Measurements from ENCODE around the gene RIPOR1. TPM values are rescaled to one million over a fixed set of nuclear protein-coding genes. Genes with fewer than 3 reads are reported as not detected.
A peak's percentile ranks its signal among the peaks of the same experiment; 100 is the strongest.

RIPOR1 gene
- total RNA-seq, 1 experiment from 2014 or later, result 14.8 TPM

GRCh38 chr16:67526149-67526791 is 2.4 kb upstream of the RIPOR1 start:
- Histone ChIP-seq H3K27me3 (ENCODE audit: low read length) (no peaks in the 10 kb centered on the region), H3K79me2 (ENCODE audit: low read length) (peaks cover 23% of the 10 kb centered on the region), H3K27ac (ENCODE audit: low read length) (no peak overlapping the region), H3K4me3 (ENCODE audit: low read length) (no peak overlapping the region), H4K20me1 (ENCODE audit: low read length) (peaks cover 4% of the 10 kb centered on the region; the same call in 1 of the 2 replicates), H3K36me3 (ENCODE audit: low read depth, low read length) (no peaks in the 10 kb centered on the region), H3F3A (ENCODE audit: low read length, unreplicated experiment) (no peaks in the 10 kb centered on the region), H2AFZ (ENCODE audit: low read length) (no peak overlapping the region), H3K9me2 (replicated peaks; ENCODE audit: low read length) (no peaks in the 10 kb centered on the region), H3K4me2 (ENCODE audit: low read length) (no peak overlapping the region), H3K9ac (ENCODE audit: low read length) (no peak overlapping the region), H3K9me3 (ENCODE audit: low read length) (no peaks in the 10 kb centered on the region), H3K4me1 (ENCODE audit: insufficient read depth, low read length) (no peaks in the 10 kb centered on the region; the same call in 1 of the 2 replicates)
- CTCF ChIA-PET, result no interaction called here
- no TSS peak for BruUV-seq (replicated peaks)
- no peak for ATAC-seq
- intact Hi-C loops (cut with micrococcal nuclease), result no loop called here
- TF ChIP-seq EZH2phosphoT487 (IDR thresholded peaks at IDR 0.05; ENCODE audit: borderline replicate concordance, low read length), result no peak
- no peak for TF ChIP-seq EZH2 (IDR thresholded peaks at IDR 0.05; ENCODE audit: low read length, unreplicated experiment)
- no peak for DNase-seq
- POLR2A ChIA-PET (ENCODE audit: unreplicated experiment), result no interaction called here

GRCh38 chr16:67528870-67529581 is 397 bp downstream of the RIPOR1 start:
- Histone ChIP-seq H3K4me2 (ENCODE audit: low read length) (peak overlapping the region; percentile 96), H3K9me2 (replicated peaks; ENCODE audit: low read length) (no peaks in the 10 kb centered on the region), H3K27me3 (ENCODE audit: low read length) (no peaks in the 10 kb centered on the region), H3F3A (ENCODE audit: low read length, unreplicated experiment) (no peaks in the 10 kb centered on the region), H2AFZ (ENCODE audit: low read length) (peak overlapping the region; percentile 71), H4K20me1 (ENCODE audit: low read length) (peaks cover 6% of the 10 kb centered on the region; the same call in 1 of the 2 replicates), H3K36me3 (ENCODE audit: low read depth, low read length) (no peaks in the 10 kb centered on the region), H3K4me3 (ENCODE audit: low read length) (peak overlapping the region; percentile 80), H3K4me1 (ENCODE audit: insufficient read depth, low read length) (no peaks in the 10 kb centered on the region; the same call in 1 of the 2 replicates), H3K27ac (ENCODE audit: low read length) (peak overlapping the region; percentile 3), H3K9me3 (ENCODE audit: low read length) (no peaks in the 10 kb centered on the region), H3K9ac (ENCODE audit: low read length) (peak overlapping the region; percentile 84), H3K79me2 (ENCODE audit: low read length) (peaks cover 42% of the 10 kb centered on the region)
- ATAC-seq (peak; percentile 47), DNase-seq (peak; percentile 33)
- CTCF ChIA-PET, result interaction anchor here (1.4 kb wide), 1 partner anchor 8 kb away, joined by 3 read pairs; no protein-coding TSS in a partner anchor
- POLR2A ChIA-PET (ENCODE audit: unreplicated experiment), result no interaction called here
- intact Hi-C loops (cut with micrococcal nuclease), result no loop called here
- BruUV-seq (replicated peaks), result no TSS peak
- TF ChIP-seq EZH2phosphoT487 (IDR thresholded peaks at IDR 0.05; ENCODE audit: borderline replicate concordance, low read length) (no peak), EZH2 (IDR thresholded peaks at IDR 0.05; ENCODE audit: low read length, unreplicated experiment) (no peak), CTCF (conservative IDR thresholded peaks at IDR 0.05; ENCODE audit: low read depth, low read length) (no peak)

GRCh38 chr16:67529582-67530012 is 968 bp downstream of the RIPOR1 start:
- H3F3A ChIP-seq (ENCODE audit: low read length, unreplicated experiment), result no peaks in the 10 kb centered on the region
- peak overlapping the region; percentile 80 for H3K4me3 ChIP-seq (ENCODE audit: low read length)
- H2AFZ ChIP-seq (ENCODE audit: low read length), result peak overlapping the region; percentile 71
- ATAC-seq (peak; percentile 32), DNase-seq (no peak)
- H3K9me2 ChIP-seq (replicated peaks; ENCODE audit: low read length), result no peaks in the 10 kb centered on the region
- no peaks in the 10 kb centered on the region for H3K27me3 ChIP-seq (ENCODE audit: low read length)
- BruUV-seq (replicated peaks), result TSS peak; percentile 90
- H3K36me3 ChIP-seq (ENCODE audit: low read depth, low read length), result no peaks in the 10 kb centered on the region
- ChIA-PET POLR2A (ENCODE audit: unreplicated experiment) (no interaction called here), CTCF (interaction anchor here (1.4 kb wide), 1 partner anchor 8 kb away, joined by 3 read pairs; no protein-coding TSS in a partner anchor)
- TF ChIP-seq CTCF (conservative IDR thresholded peaks at IDR 0.05; ENCODE audit: low read depth, low read length) (no peak), EZH2 (IDR thresholded peaks at IDR 0.05; ENCODE audit: low read length, unreplicated experiment) (no peak), EZH2phosphoT487 (IDR thresholded peaks at IDR 0.05; ENCODE audit: borderline replicate concordance, low read length) (no peak)
- H4K20me1 ChIP-seq (ENCODE audit: low read length), result peaks cover 6% of the 10 kb centered on the region; the same call in 1 of the 2 replicates
- H3K4me2 ChIP-seq (ENCODE audit: low read length), result peak overlapping the region; percentile 96
- H3K79me2 ChIP-seq (ENCODE audit: low read length), result peaks cover 42% of the 10 kb centered on the region
- peak overlapping the region; percentile 3 for H3K27ac ChIP-seq (ENCODE audit: low read length)
- intact Hi-C loops (cut with micrococcal nuclease), result no loop called here
- H3K9ac ChIP-seq (ENCODE audit: low read length), result peak overlapping the region; percentile 84
- no peaks in the 10 kb centered on the region for H3K9me3 ChIP-seq (ENCODE audit: low read length)
- H3K4me1 ChIP-seq (ENCODE audit: insufficient read depth, low read length), result no peaks in the 10 kb centered on the region; the same call in 1 of the 2 replicates

All from PC-3 (cell line).